B cell (primary cell): ENCODE data around the gene ROR2. TPM values are rescaled to one million over a fixed set of nuclear protein-coding genes. Genes with fewer than 3 reads are reported as not detected.

Experiments used
- ATAC-seq: fragments of 200-7000 bp; cut with Tn5 transposase; one replicate; pipeline ENCODE4 v1.10.0; 2021; ENCODE audit warnings: low read depth, mild to moderate bottlenecking, moderate number of reproducible peaks, moderate library complexity
- CTCF ChIA-PET: fragments of 350-600 bp; sonication (Branson Sonifier 250); formaldehyde crosslinking; loops from one replicate; lab custom pipeline; 2021; ENCODE audit warnings: antibody characterized with exemption, inconsistent platforms; lab: Charles Lee
- POLR2A ChIA-PET: fragments of 350-600 bp; sonication (Branson Sonifier 250); formaldehyde crosslinking; loops from one replicate; lab custom pipeline; 2021; ENCODE audit warnings: antibody characterized with exemption; lab: Charles Lee
- DNase-seq: peaks from one replicate; pipeline ENCODE4 v3.0.0; 2013
- H2AFZ ChIP-seq: 2 replicates; pipeline ENCODE4 v1.6.1; 2012; ENCODE audit warnings: mild to moderate bottlenecking, low read depth, low read length; ENCODE audit not compliant: insufficient read depth, poor library complexity, severe bottlenecking
- H3K27ac ChIP-seq, 2 donors: 1 replicate in 1 of 2; 2 replicates in 1 of 2; pipeline ENCODE4 v1.5.1; 2012 to 2013; ENCODE audit warnings: low read length in 2 of 2, mild to moderate bottlenecking in 2 of 2, moderate library complexity in 1 of 2
- H3K27me3 ChIP-seq, 4 experiments: fragments of 200-600 bp in 1 of 4; sonication (generic) in 1 of 4; replicated peaks in 1 of 4; 1 replicate in 2 of 4; 2 replicates in 2 of 4; pipeline versions ENCODE4 v1.6.1 to v1.7.0; 2013 to 2016; ENCODE audit warnings: low read length in 3 of 4, mild to moderate bottlenecking in 2 of 4, mixed read lengths in 1 of 4, moderate library complexity in 1 of 4; ENCODE audit not compliant: insufficient read depth in 4 of 4, control insufficient read depth in 3 of 4; ENCODE audit errors: control extremely low read depth in 1 of 4
- H3K36me3 ChIP-seq, 2 experiments: replicated peaks in 1 of 2; 1 replicate in 1 of 2; 2 replicates in 1 of 2; pipeline versions ENCODE4 v1.6.1 to v1.7.1; 2013; ENCODE audit warnings: low read length in 1 of 2; ENCODE audit not compliant: insufficient read depth in 2 of 2, control insufficient read depth in 1 of 2; ENCODE audit errors: control extremely low read depth in 1 of 2, extremely low read depth in 1 of 2
- H3K4me1 ChIP-seq, 2 donors: fragments of 200-600 bp in 1 of 2; sonication (generic) in 1 of 2; 1 replicate in 1 of 2; 2 replicates in 1 of 2; pipeline versions ENCODE4 v1.5.1 to v1.6.1; 2013 to 2017; ENCODE audit warnings: low read length in 2 of 2; ENCODE audit not compliant: control insufficient read depth in 2 of 2, insufficient read depth in 2 of 2
- H3K4me2 ChIP-seq: replicated peaks from 2 replicates; pipeline ENCODE3; 2012; ENCODE audit warnings: mild to moderate bottlenecking, low read depth, low read length; ENCODE audit not compliant: poor library complexity, severe bottlenecking
- H3K4me3 ChIP-seq, 5 experiments: fragments of 200-600 bp in 1 of 5; sonication (generic) in 1 of 5; 1 replicate in 3 of 5; 2 replicates in 2 of 5; pipeline versions ENCODE4 v1.5.1 to v1.7.0; 2011 to 2016; ENCODE audit warnings: low read length in 4 of 5, mild to moderate bottlenecking in 4 of 5, low read depth in 2 of 5, control low read depth in 1 of 5, moderate library complexity in 1 of 5; ENCODE audit not compliant: insufficient read depth in 1 of 5; ENCODE audit errors: control extremely low read depth in 1 of 5, extremely low read depth in 1 of 5
- H3K79me2 ChIP-seq: fragments of 200-600 bp; sonication (generic); one replicate; pipeline ENCODE4 v1.6.0; 2016; ENCODE audit warnings: low read length; ENCODE audit not compliant: control insufficient read depth, insufficient read depth
- H3K9ac ChIP-seq: fragments of 200-600 bp; sonication (generic); 2 replicates; pipeline ENCODE4 v1.6.1; 2017; ENCODE audit warnings: mild to moderate bottlenecking, low read length, moderate library complexity
- H3K9me3 ChIP-seq, 3 donors: one replicate each; pipeline versions ENCODE4 v1.6.1 to v1.7.1; 2013; ENCODE audit warnings: low read length in 2 of 3; ENCODE audit not compliant: control insufficient read depth in 2 of 3, insufficient read depth in 1 of 3; ENCODE audit errors: control extremely low read depth in 1 of 3
- H4K20me1 ChIP-seq: 2 replicates; pipeline ENCODE4 v1.6.0; 2012; ENCODE audit warnings: mild to moderate bottlenecking, low read length; ENCODE audit not compliant: insufficient read depth, control insufficient read depth, poor library complexity, severe bottlenecking
- H3K27ac Mint-ChIP-seq: one replicate; pipeline ENCODE4 v1.8.0; 2021; ENCODE audit warnings: mixed read lengths
- H3K27me3 Mint-ChIP-seq: one replicate; pipeline ENCODE4 v1.8.0; 2021; ENCODE audit warnings: mixed read lengths
- H3K4me1 Mint-ChIP-seq: one replicate; pipeline ENCODE4 v1.8.0; 2021; ENCODE audit warnings: mixed read lengths
- H3K4me3 Mint-ChIP-seq: one replicate; pipeline ENCODE4 v1.8.0; 2021; ENCODE audit warnings: mixed read lengths
- H3K9me3 Mint-ChIP-seq: one replicate; pipeline ENCODE4 v1.8.0; 2022; ENCODE audit warnings: mixed read lengths; ENCODE audit not compliant: insufficient read depth
- CTCF ChIP-seq: fragments of 200-600 bp; IDR thresholded peaks from one replicate; pipeline ENCODE4 v1.8.0; 2022; ENCODE audit warnings: antibody characterized with exemption, mild to moderate bottlenecking
- EZH2 ChIP-seq: IDR thresholded peaks from 2 replicates; pipeline ENCODE4 v1.6.1; 2012; ENCODE audit warnings: borderline replicate concordance, low read depth, mild to moderate bottlenecking, moderate library complexity, low read length; ENCODE audit not compliant: insufficient read depth, poor library complexity, severe bottlenecking
- WGBS: methylation state at CpG from one replicate; pipeline ENCODE4 v1.1.5; 2013; ENCODE audit warnings: missing lambda C conversion rate; ENCODE audit not compliant: insufficient coverage; 5-methylcytosine and 5-hydroxymethylcytosine counted together
- intact Hi-C: fragments of 100-400 bp; cut with micrococcal nuclease; formaldehyde crosslinking; loops from one replicate; pipeline ENCODE4 v1.10.0; 2022
- polyA minus RNA-seq: library from RNA; depleted of rRNA, polyadenylated mRNA; stranded (reverse); fragments of >200 nt; gene quantifications from 2 replicates; pipeline ENCODE4 v1.2.3, GENCODE V29; 2012
- polyA plus RNA-seq: library from polyadenylated mRNA; depleted of rRNA; stranded (reverse); fragments of >200 nt; gene quantifications from 2 replicates; pipeline ENCODE4 v1.2.3, GENCODE V29; 2012
- total RNA-seq, 2 donors: library from RNA; stranded (reverse); fragments of 120-200 nt in 1 of 2; gene quantifications; 1 replicate in 1 of 2; 2 replicates in 1 of 2; pipeline versions ENCODE4 v1.2.3 to v1.2.4, GENCODE V29; 2013 to 2022

Gene ROR2
- 0.22 and 0.49 TPM in 2 replicates for total RNA-seq
- total RNA-seq (2013) = 0.12 TPM
- polyA plus RNA-seq = 0.04 and 0.21 TPM in 2 replicates
- polyA minus RNA-seq = 0.29 and 1.0 TPM in 2 replicates

DNA sequence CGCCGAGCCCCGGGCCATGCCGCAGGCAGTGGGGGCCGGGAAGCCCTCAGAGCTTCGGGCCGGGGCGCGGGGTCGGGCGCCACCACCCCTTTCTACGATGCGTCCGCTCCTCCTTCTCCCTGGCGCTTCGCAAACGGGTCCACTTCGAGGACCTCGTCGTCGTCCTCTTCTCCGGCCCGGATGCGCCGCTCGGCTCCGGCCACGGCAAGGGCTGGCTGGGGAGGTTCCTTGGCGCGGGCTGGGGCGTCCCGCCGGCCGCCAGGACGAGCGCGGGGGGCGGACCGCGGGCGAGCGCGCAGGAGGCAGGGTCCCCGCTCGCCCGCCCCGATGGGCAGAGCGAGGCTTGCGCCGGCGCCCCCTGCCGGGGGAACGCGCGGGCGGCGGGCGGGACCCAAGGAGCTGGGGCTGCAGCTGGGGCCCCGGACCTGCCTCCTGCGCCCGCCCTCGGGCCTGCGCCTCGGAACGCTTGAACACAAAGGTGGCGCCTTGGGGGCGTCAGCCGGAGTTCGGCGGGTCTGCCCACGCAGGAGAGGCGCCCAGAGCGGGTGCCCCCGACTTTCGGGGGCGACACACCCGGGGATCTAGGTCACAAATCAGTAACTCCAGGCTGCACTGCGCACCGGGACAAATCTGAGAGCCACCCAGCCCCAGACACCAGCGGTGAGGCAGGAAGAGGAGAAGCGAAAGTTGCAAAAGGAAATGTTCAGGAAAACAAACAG, at the start of gene ROR2:
Gene ROR2 (minus strand): TSS at position 283 of the 719 bp plus-strand sequence.
- Histone ChIP-seq H3K4me3 (peak within 1 kb of the TSS in 3 of 5 experiments; percentile 25 to 41 (median 41)), H2AFZ (peak within 1 kb of the TSS; percentile 54), H3K79me2 (no peaks in the 10 kb centered on the region), H3K9ac (peak within 1 kb of the TSS; percentile 42), H3K27ac (no peak within 1 kb of the TSS), H3K27me3 (peaks cover 0 to 61% (median 41%) of the 10 kb centered on the region in 4 experiments), H3K4me2 (peak within 1 kb of the TSS; percentile 69), H3K9me3 (peaks cover 0 to 10% (median 0%) of the 10 kb centered on the region in 3 donors), H3K4me1 (peaks cover 15 to 23% of the 10 kb centered on the region in 2 donors), H4K20me1 (no peaks in the 10 kb centered on the region), H3K36me3 (no peaks in the 10 kb centered on the region)
- Mint-ChIP-seq H3K4me3 (peak within 1 kb of the TSS; percentile 63), H3K9me3 (no peaks in the 10 kb centered on the region), H3K4me1 (peaks cover 11% of the 10 kb centered on the region), H3K27me3 (peaks cover 65% of the 10 kb centered on the region), H3K27ac (no peak within 1 kb of the TSS)
- POLR2A ChIA-PET = no interaction called here
- WGBS = 1% methylated on average over 81 of the region's 81 CpGs
- peak; percentile 61 for ATAC-seq
- intact Hi-C loops = no loop called here
- CTCF ChIA-PET = interaction anchor here (1.1 kb wide), 1 partner anchor 1035 kb away, joined by 4 read pairs; no protein-coding TSS in a partner anchor
- TF ChIP-seq CTCF (no peak), EZH2 (no peak)
- DNase-seq = peak; percentile 45

- POLR2A ChIA-PET = no interaction called here
Measured at GRCh38 chr9:91995000-91995655, 45.1 kb upstream of the ROR2 start.

More at GRCh38 chr9:91995000-91995655, 45.1 kb upstream of the ROR2 start:
- H3K4me3 ChIP-seq = no peak overlapping the region
- no peak overlapping the region for H3K9ac ChIP-seq
- H3K4me2 ChIP-seq = no peak overlapping the region
- no peaks in the 10 kb centered on the region for H4K20me1 ChIP-seq
- Mint-ChIP-seq H3K27me3 (peaks cover 26% of the 10 kb centered on the region), H3K27ac (no peak overlapping the region), H3K4me1 (no peaks in the 10 kb centered on the region), H3K4me3 (no peak overlapping the region), H3K9me3 (no peaks in the 10 kb centered on the region)
- ATAC-seq (no peak), DNase-seq (no peak)
- CTCF ChIA-PET = no interaction called here
- no peaks in the 10 kb centered on the region for H3K27me3 ChIP-seq
- no peak overlapping the region for H3K27ac ChIP-seq
- intact Hi-C loops = no loop called here
- no peaks in the 10 kb centered on the region for H3K36me3 ChIP-seq
- WGBS = 7% methylated on average over 5 of the region's 8 CpGs
- TF ChIP-seq CTCF = no peak
- TF ChIP-seq EZH2 = no peak
- H3K4me1 ChIP-seq = no peaks in the 10 kb centered on the region
- no peaks in the 10 kb centered on the region for H3K9me3 ChIP-seq
- no peak overlapping the region for H2AFZ ChIP-seq
- no peaks in the 10 kb centered on the region for H3K79me2 ChIP-seq
